Stomach (tissue), 4 donors: Measurements from ENCODE around the gene NDNF.

Experiments
- CTCF ChIP-seq, 7 experiments: fragments of 450-650 bp in 4 of 7; fragments of 200-600 bp in 3 of 7; sonication (generic) in 3 of 7; IDR thresholded peaks; one replicate each; pipeline ENCODE4 v1.5.1; 2016 to 2019; ENCODE audit warnings: antibody characterized with exemption in 7 of 7, control low read depth in 2 of 7, mild to moderate bottlenecking in 1 of 7
- EP300 ChIP-seq: sonication (generic); formaldehyde crosslinking; IDR thresholded peaks from one replicate; pipeline ENCODE4 v1.6.1; 2017; ENCODE audit warnings: antibody characterized with exemption
- POLR2A ChIP-seq, 4 donors: fragments of 450-650 bp; IDR thresholded peaks; one replicate each; pipeline ENCODE4 v1.6.1; 2016; ENCODE audit warnings: antibody characterized with exemption in 4 of 4, control low read depth in 2 of 4, mild to moderate bottlenecking in 1 of 4, moderate library complexity in 1 of 4
- POLR2AphosphoS5 ChIP-seq, 3 donors: sonication (generic); formaldehyde crosslinking; IDR thresholded peaks; one replicate each; pipeline ENCODE4 v1.6.1; 2016; ENCODE audit warnings: antibody characterized with exemption in 3 of 3

GRCh38 chr4:121007660-121008059 lies 64.7 kb downstream of the NDNF start:
- TF ChIP-seq EP300 (no peak), POLR2A (IDR thresholded peaks at IDR 0.05) (no peak), CTCF (IDR thresholded peaks at IDR 0.05) (no peak), POLR2AphosphoS5 (IDR thresholded peaks at IDR 0.05) (no peak)
